ENCODE measurements around the gene FUOM.

Gene FUOM

GRCh38 chr10:133355991-133356390, 1.8 kb downstream of the FUOM start:
- CTCF ChIA-PET: interaction anchor here (1.2 kb wide), 1 partner anchor 26 kb away, joined by 3 read pairs; no protein-coding TSS in a partner anchor
- TF ChIP-seq L3MBTL2 (conservative IDR thresholded peaks at IDR 0.05) (no peak), SUZ12 (IDR thresholded peaks at IDR 0.05) (no peak), FOXM1 (IDR thresholded peaks at IDR 0.05; ENCODE audit: borderline replicate concordance) (no peak), ELF4 (IDR thresholded peaks at IDR 0.05) (no peak), SP1 (IDR thresholded peaks at IDR 0.05) (no peak), BHLHE40 (IDR thresholded peaks at IDR 0.05; ENCODE audit: borderline replicate concordance) (no peak), ZNF384 (IDR thresholded peaks at IDR 0.05) (no peak), FOXA1 (IDR thresholded peaks at IDR 0.05) (no peak), LEF1 (IDR thresholded peaks at IDR 0.05; ENCODE audit: borderline replicate concordance) (no peak), FOXK2 (IDR thresholded peaks at IDR 0.05) (no peak), NFRKB (IDR thresholded peaks at IDR 0.05) (no peak)
- POLR2A ChIA-PET: no interaction called here
- no peak for DNase-seq (ENCODE audit: extremely low spot score)

- ChIA-PET CTCF (interaction anchor here (2.3 kb wide), 1 partner anchor 26 kb away, joined by 7 read pairs; no protein-coding TSS in a partner anchor), POLR2A (no interaction called here)
- no peak for DNase-seq (ENCODE audit: extremely low spot score)
Measured at GRCh38 chr10:133355266-133355665, 2.6 kb downstream of the FUOM start.

GRCh38 chr10:133354672-133355240, 3.1 kb downstream of the FUOM start:
- POLR2A ChIA-PET: no interaction called here
- CTCF ChIA-PET: interaction anchor here (2.3 kb wide), 1 partner anchor 25 kb away, joined by 7 read pairs; no protein-coding TSS in a partner anchor
- TF ChIP-seq TARDBP (IDR thresholded peaks at IDR 0.05): no peak
- no peak for TF ChIP-seq SP1 (IDR thresholded peaks at IDR 0.05)
- no peak for TF ChIP-seq CTBP1 (IDR thresholded peaks at IDR 0.05; ENCODE audit: borderline replicate concordance)
- DNase-seq (ENCODE audit: extremely low spot score): no peak

More at GRCh38 chr10:133355266-133355665, 2.6 kb downstream of the FUOM start:
- TF ChIP-seq L3MBTL2 (conservative IDR thresholded peaks at IDR 0.05): no peak

GRCh38 chr10:133353988-133354605, 3.7 kb downstream of the FUOM start:
- POLR2A ChIA-PET: interaction anchor here (1.3 kb wide), 1 partner anchor 19 kb away, joined by 4 read pairs; the partner anchor contains the start of gene ECHS1
- TF ChIP-seq FOXA1 (IDR thresholded peaks at IDR 0.05): no peak
- TF ChIP-seq SP1 (IDR thresholded peaks at IDR 0.05): no peak
- TF ChIP-seq PKNOX1 (IDR thresholded peaks at IDR 0.05): no peak
- no peak for DNase-seq (ENCODE audit: extremely low spot score)
- CTCF ChIA-PET: interaction anchor here (2.3 kb wide), 1 partner anchor 25 kb away, joined by 7 read pairs; no protein-coding TSS in a partner anchor

GRCh38 chr10:133353202-133353959, 4.4 kb downstream of the FUOM start:
- DNase-seq (ENCODE audit: extremely low spot score): no peak
- POLR2A ChIA-PET: interaction anchor here (1.1 to 1.3 kb wide), 2 partner anchors 20 to 25 kb away, joined by 3 to 4 read pairs; partner anchors contain the start of gene ECHS1
- CTCF ChIA-PET: interaction anchor here (1.3 to 2.3 kb wide), 2 partner anchors 24 kb away, joined by 3 to 7 read pairs; no protein-coding TSS in a partner anchor
- no peak for TF ChIP-seq L3MBTL2 (conservative IDR thresholded peaks at IDR 0.05)
- TF ChIP-seq FOXA1 (IDR thresholded peaks at IDR 0.05): no peak
- no peak for TF ChIP-seq ARNT (IDR thresholded peaks at IDR 0.05)
- TF ChIP-seq SUZ12 (IDR thresholded peaks at IDR 0.05): no peak
- TF ChIP-seq ZNF384 (IDR thresholded peaks at IDR 0.05): no peak
- no peak for TF ChIP-seq SP1 (IDR thresholded peaks at IDR 0.05)
- no peak for TF ChIP-seq BHLHE40 (IDR thresholded peaks at IDR 0.05; ENCODE audit: borderline replicate concordance)
- no peak for TF ChIP-seq FOXK2 (IDR thresholded peaks at IDR 0.05)
- TF ChIP-seq CTBP1 (IDR thresholded peaks at IDR 0.05; ENCODE audit: borderline replicate concordance): no peak
- no peak for TF ChIP-seq HDGF (IDR thresholded peaks at IDR 0.05; ENCODE audit: borderline replicate concordance)
- no peak for TF ChIP-seq PKNOX1 (IDR thresholded peaks at IDR 0.05)

- CTCF ChIA-PET: interaction anchor here (1.0 to 1.3 kb wide), 2 partner anchors 22 to 23 kb away, joined by 3 read pairs; no protein-coding TSS in a partner anchor
- DNase-seq (ENCODE audit: extremely low spot score): no peak
- POLR2A ChIA-PET: no interaction called here
- TF ChIP-seq CTBP1 (IDR thresholded peaks at IDR 0.05; ENCODE audit: borderline replicate concordance) (no peak), ARNT (IDR thresholded peaks at IDR 0.05) (no peak), FOXA1 (IDR thresholded peaks at IDR 0.05) (no peak), BHLHE40 (IDR thresholded peaks at IDR 0.05; ENCODE audit: borderline replicate concordance) (no peak), SUZ12 (IDR thresholded peaks at IDR 0.05) (no peak), FOXM1 (IDR thresholded peaks at IDR 0.05; ENCODE audit: borderline replicate concordance) (no peak), TARDBP (IDR thresholded peaks at IDR 0.05) (no peak), NFRKB (IDR thresholded peaks at IDR 0.05) (no peak), ELF4 (IDR thresholded peaks at IDR 0.05) (no peak), L3MBTL2 (conservative IDR thresholded peaks at IDR 0.05) (no peak), HDGF (IDR thresholded peaks at IDR 0.05; ENCODE audit: borderline replicate concordance) (no peak), ZNF384 (IDR thresholded peaks at IDR 0.05) (no peak), FOXK2 (IDR thresholded peaks at IDR 0.05) (no peak)
Measured at GRCh38 chr10:133351408-133352318, 6.2 kb downstream of the FUOM start.
